GM23338 (cell line): Measurements from ENCODE around the gene INPP4B. TPM values are rescaled to one million over a fixed set of nuclear protein-coding genes. Genes with fewer than 3 reads are reported as not detected.

Source experiments
- ATAC-seq: fragments of 200-7000 bp; cut with Tn5 transposase; 3 replicates; pipeline ENCODE4 v1.9.1; 2020
- DNase-seq: peaks from one replicate; pipeline ENCODE4 v3.0.0-alpha.2; 2015; ENCODE audit warnings: low spot score
- H2AFZ ChIP-seq: fragments of 200-600 bp; sonication (generic); 2 replicates; pipeline ENCODE4 v1.8.0; 2016; ENCODE audit warnings: antibody characterized with exemption, mild to moderate bottlenecking, moderate library complexity
- H3F3A ChIP-seq: fragments of 200-600 bp; sonication (generic); replicated peaks from 2 replicates; pipeline ENCODE4 v1.8.0; 2017; ENCODE audit warnings: antibody characterized with exemption, mixed run types, low read depth
- H3K27ac ChIP-seq: fragments of 200-600 bp; sonication (generic); 2 replicates; pipeline ENCODE4 v1.6.1; 2016; ENCODE audit warnings: low read depth
- H3K27me3 ChIP-seq: fragments of 200-600 bp; sonication (generic); 2 replicates; pipeline ENCODE4 v1.8.0; 2016; ENCODE audit warnings: mild to moderate bottlenecking, mixed run types, moderate library complexity; ENCODE audit not compliant: insufficient read depth
- H3K36me3 ChIP-seq: fragments of 200-600 bp; sonication (generic); 2 replicates; pipeline ENCODE4 v1.8.0; 2016; ENCODE audit warnings: mild to moderate bottlenecking; ENCODE audit not compliant: insufficient read depth
- H3K4me1 ChIP-seq: fragments of 200-600 bp; sonication (generic); 2 replicates; pipeline ENCODE4 v1.8.0; 2016; ENCODE audit warnings: mild to moderate bottlenecking, moderate library complexity; ENCODE audit not compliant: insufficient read depth
- H3K4me2 ChIP-seq: fragments of 200-600 bp; sonication (generic); 2 replicates; pipeline ENCODE4 v1.7.1; 2017; ENCODE audit warnings: mixed run types
- H3K4me3 ChIP-seq: fragments of 200-600 bp; sonication (generic); 2 replicates; pipeline ENCODE4 v1.6.1; 2016; ENCODE audit warnings: mixed run types
- H3K79me2 ChIP-seq: fragments of 200-600 bp; sonication (generic); replicated peaks from 2 replicates; pipeline ENCODE4 v1.8.0; 2017; ENCODE audit warnings: mild to moderate bottlenecking; ENCODE audit not compliant: insufficient read depth
- H3K9me2 ChIP-seq: fragments of 200-600 bp; sonication (generic); 2 replicates; pipeline ENCODE4 v1.8.0; 2017; ENCODE audit not compliant: insufficient read depth
- H4K20me1 ChIP-seq: fragments of 200-600 bp; sonication (generic); replicated peaks from 2 replicates; pipeline ENCODE4 v1.8.0; 2017; ENCODE audit warnings: mild to moderate bottlenecking; ENCODE audit not compliant: insufficient read depth
- H3K27ac Mint-ChIP-seq: 2 replicates; pipeline ENCODE4 v1.8.0; 2020; ENCODE audit warnings: inconsistent platforms, mild to moderate bottlenecking, moderate library complexity, mixed read lengths
- H3K27me3 Mint-ChIP-seq: 3 replicates; pipeline ENCODE4 v1.8.0; 2022; ENCODE audit warnings: low read depth, mild to moderate bottlenecking, moderate library complexity, mixed read lengths, inconsistent platforms; ENCODE audit not compliant: insufficient read depth, poor library complexity
- H3K36me3 Mint-ChIP-seq: 3 replicates; pipeline ENCODE4 v1.8.0; 2021; ENCODE audit warnings: low read depth, mild to moderate bottlenecking, inconsistent platforms, moderate library complexity, mixed read lengths
- H3K4me1 Mint-ChIP-seq: 3 replicates; pipeline ENCODE4 v1.8.0; 2020; ENCODE audit warnings: mild to moderate bottlenecking, inconsistent platforms, mixed read lengths
- H3K4me3 Mint-ChIP-seq: 3 replicates; pipeline ENCODE4 v1.8.0; 2021; ENCODE audit warnings: moderate library complexity, mild to moderate bottlenecking, inconsistent platforms, mixed read lengths
- H3K9me3 Mint-ChIP-seq: 3 replicates; pipeline ENCODE4 v1.8.0; 2020; ENCODE audit warnings: moderate library complexity, mild to moderate bottlenecking, inconsistent platforms, mixed read lengths
- CREB1 ChIP-seq: fragments of 250-450 bp; sonication (Bioruptor Pico); IDR thresholded peaks from 2 replicates; pipeline ENCODE4 v1.5.0; 2020; ENCODE audit warnings: low read depth, mild to moderate bottlenecking, moderate library complexity
- EZH2 ChIP-seq: fragments of 200-600 bp; sonication (generic); IDR thresholded peaks from one replicate; pipeline ENCODE4 v1.8.0; 2017; ENCODE audit warnings: antibody characterized with exemption, mild to moderate bottlenecking, low read depth; ENCODE audit not compliant: unreplicated experiment
- JUNB ChIP-seq: IDR thresholded peaks from one replicate; pipeline ENCODE4 v1.6.1; 2016; ENCODE audit warnings: antibody characterized with exemption; ENCODE audit not compliant: unreplicated experiment
- NANOG ChIP-seq: IDR thresholded peaks from 2 replicates; pipeline ENCODE4 v1.6.1; 2016; ENCODE audit warnings: antibody characterized with exemption, borderline replicate concordance
- POLR2AphosphoS5 ChIP-seq: IDR thresholded peaks from 2 replicates; pipeline ENCODE4 v1.6.1; 2016; ENCODE audit warnings: antibody characterized with exemption, low read depth
- ZNF331 ChIP-seq: fragments of 250-450 bp; sonication (Bioruptor Pico); IDR thresholded peaks from 2 replicates; pipeline ENCODE4 v1.5.0; 2020; ENCODE audit warnings: low read depth, mild to moderate bottlenecking, moderate library complexity
- polyA plus RNA-seq: library from polyadenylated mRNA; unstranded; fragments of >200 nt; fragmentation: Nextera tagmentation; extraction: Ambion mirVana; gene quantifications from 2 replicates; pipeline ENCODE4 v1.2.1, GENCODE V29; 2016
- total RNA-seq: library from RNA; depleted of rRNA; stranded (reverse); fragments of >200 nt; shearing (Covaris generic); gene quantifications from 2 replicates; pipeline ENCODE4 v1.2.3, GENCODE V29; 2014
- TF ChIP-seq, protein P1 (sequence below): fragments of 250-450 bp; sonication (Bioruptor Pico); IDR thresholded peaks from 2 replicates; pipeline ENCODE4 v1.5.0; 2020; ENCODE audit warnings: mild to moderate bottlenecking, moderate library complexity
- TF ChIP-seq, protein P2 (sequence below), 2 experiments: fragments of 200-600 bp in 1 of 2; sonication (generic) in 1 of 2; conservative IDR thresholded peaks; 2 replicates each; pipeline versions ENCODE4 v1.5.1 to v1.6.1; 2016 to 2017; ENCODE audit warnings: antibody characterized with exemption in 2 of 2, low read depth in 2 of 2, mild to moderate bottlenecking in 2 of 2, moderate library complexity in 1 of 2

INPP4B gene
- total and polyA plus RNA-seq, 2 experiments from 2014 or later = 0.11 to 0.14 TPM

DNA sequence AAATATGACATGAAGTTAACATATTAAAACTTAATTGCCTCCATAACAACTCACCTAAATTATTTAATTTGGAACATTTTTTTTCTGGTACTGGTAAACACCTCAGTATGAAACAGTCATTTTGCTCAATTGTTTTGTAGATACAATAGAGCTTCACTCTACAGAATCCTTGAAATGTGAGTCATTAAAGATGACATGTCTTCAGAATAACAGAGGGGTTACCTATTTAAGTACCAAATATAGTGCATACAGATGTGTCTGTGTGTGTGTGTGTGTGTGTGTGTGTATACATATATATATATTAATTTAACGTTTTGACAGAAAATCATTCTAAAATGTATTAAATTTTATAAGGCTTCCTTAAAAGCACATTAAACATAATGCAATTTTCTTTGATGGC is 297.6 kb downstream of the INPP4B start (continued):
- TF ChIP-seq, protein P1, sequence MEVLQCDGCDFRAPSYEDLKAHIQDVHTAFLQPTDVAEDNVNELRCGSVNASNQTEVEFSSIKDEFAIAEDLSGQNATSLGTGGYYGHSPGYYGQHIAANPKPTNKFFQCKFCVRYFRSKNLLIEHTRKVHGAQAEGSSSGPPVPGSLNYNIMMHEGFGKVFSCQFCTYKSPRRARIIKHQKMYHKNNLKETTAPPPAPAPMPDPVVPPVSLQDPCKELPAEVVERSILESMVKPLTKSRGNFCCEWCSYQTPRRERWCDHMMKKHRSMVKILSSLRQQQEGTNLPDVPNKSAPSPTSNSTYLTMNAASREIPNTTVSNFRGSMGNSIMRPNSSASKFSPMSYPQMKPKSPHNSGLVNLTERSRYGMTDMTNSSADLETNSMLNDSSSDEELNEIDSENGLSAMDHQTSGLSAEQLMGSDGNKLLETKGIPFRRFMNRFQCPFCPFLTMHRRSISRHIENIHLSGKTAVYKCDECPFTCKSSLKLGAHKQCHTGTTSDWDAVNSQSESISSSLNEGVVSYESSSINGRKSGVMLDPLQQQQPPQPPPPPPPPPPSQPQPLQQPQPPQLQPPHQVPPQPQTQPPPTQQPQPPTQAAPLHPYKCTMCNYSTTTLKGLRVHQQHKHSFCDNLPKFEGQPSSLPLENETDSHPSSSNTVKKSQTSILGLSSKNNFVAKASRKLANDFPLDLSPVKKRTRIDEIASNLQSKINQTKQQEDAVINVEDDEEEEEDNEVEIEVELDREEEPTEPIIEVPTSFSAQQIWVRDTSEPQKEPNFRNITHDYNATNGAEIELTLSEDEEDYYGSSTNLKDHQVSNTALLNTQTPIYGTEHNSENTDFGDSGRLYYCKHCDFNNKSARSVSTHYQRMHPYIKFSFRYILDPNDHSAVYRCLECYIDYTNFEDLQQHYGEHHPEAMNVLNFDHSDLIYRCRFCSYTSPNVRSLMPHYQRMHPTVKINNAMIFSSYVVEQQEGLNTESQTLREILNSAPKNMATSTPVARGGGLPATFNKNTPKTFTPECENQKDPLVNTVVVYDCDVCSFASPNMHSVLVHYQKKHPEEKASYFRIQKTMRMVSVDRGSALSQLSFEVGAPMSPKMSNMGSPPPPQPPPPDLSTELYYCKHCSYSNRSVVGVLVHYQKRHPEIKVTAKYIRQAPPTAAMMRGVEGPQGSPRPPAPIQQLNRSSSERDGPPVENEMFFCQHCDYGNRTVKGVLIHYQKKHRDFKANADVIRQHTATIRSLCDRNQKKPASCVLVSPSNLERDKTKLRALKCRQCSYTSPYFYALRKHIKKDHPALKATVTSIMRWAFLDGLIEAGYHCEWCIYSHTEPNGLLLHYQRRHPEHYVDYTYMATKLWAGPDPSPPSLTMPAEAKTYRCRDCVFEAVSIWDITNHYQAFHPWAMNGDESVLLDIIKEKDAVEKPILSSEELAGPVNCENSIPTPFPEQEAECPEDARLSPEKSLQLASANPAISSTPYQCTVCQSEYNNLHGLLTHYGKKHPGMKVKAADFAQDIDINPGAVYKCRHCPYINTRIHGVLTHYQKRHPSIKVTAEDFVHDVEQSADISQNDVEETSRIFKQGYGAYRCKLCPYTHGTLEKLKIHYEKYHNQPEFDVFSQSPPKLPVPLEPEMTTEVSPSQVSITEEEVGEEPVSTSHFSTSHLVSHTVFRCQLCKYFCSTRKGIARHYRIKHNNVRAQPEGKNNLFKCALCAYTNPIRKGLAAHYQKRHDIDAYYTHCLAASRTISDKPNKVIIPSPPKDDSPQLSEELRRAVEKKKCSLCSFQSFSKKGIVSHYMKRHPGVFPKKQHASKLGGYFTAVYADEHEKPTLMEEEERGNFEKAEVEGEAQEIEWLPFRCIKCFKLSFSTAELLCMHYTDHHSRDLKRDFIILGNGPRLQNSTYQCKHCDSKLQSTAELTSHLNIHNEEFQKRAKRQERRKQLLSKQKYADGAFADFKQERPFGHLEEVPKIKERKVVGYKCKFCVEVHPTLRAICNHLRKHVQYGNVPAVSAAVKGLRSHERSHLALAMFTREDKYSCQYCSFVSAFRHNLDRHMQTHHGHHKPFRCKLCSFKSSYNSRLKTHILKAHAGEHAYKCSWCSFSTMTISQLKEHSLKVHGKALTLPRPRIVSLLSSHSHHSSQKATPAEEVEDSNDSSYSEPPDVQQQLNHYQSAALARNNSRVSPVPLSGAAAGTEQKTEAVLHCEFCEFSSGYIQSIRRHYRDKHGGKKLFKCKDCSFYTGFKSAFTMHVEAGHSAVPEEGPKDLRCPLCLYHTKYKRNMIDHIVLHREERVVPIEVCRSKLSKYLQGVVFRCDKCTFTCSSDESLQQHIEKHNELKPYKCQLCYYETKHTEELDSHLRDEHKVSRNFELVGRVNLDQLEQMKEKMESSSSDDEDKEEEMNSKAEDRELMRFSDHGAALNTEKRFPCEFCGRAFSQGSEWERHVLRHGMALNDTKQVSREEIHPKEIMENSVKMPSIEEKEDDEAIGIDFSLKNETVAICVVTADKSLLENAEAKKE (CRISPR knock-in tag) = no peak
- no peak for TF ChIP-seq EZH2
- TF ChIP-seq ZNF331 = no peak

DNA sequence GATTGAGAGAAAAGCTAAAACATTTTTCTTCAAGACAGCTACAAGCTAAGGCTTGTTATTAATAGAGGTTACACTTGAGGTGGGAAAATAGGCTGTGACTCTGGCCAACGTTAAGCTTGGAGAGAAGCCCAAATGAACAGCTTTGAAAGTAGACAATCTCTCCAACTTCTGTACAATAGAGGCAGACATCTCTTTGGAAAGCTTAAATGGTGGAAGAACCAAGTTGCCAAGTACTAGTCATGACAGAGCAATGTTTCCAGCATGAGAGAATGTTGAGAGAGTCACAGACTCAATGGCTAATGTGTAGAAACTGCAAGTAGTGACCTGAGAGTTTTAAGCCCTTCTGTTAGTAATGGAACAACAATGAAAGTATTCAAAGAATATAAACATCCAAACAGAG is 298.1 kb downstream of the INPP4B start:
- H3K36me3 ChIP-seq = no peaks in the 10 kb centered on the region
- no peaks in the 10 kb centered on the region for H4K20me1 ChIP-seq
- Mint-ChIP-seq H3K4me1 (peaks cover 15% of the 10 kb centered on the region), H3K27me3 (no peaks in the 10 kb centered on the region), H3K4me3 (no peak overlapping the region), H3K9me3 (no peaks in the 10 kb centered on the region), H3K36me3 (no peaks in the 10 kb centered on the region), H3K27ac (no peak overlapping the region)
- no peaks in the 10 kb centered on the region for H3K27me3 ChIP-seq
- H3K4me3 ChIP-seq = no peak overlapping the region
- no peaks in the 10 kb centered on the region for H3K9me2 ChIP-seq
- H3K27ac ChIP-seq = no peak overlapping the region
- H2AFZ ChIP-seq = no peak overlapping the region; the same call in 1 of the 2 replicates
- no peak for ATAC-seq
- H3F3A ChIP-seq = no peaks in the 10 kb centered on the region
- DNase-seq = no peak
- no peak overlapping the region for H3K4me2 ChIP-seq
- peaks cover 9% of the 10 kb centered on the region; the same call in 1 of the 2 replicates for H3K4me1 ChIP-seq
- no peaks in the 10 kb centered on the region for H3K79me2 ChIP-seq
- TF ChIP-seq NANOG (no peak), ZNF331 (no peak), JUNB (no peak), EZH2 (no peak), POLR2AphosphoS5 (no peak), CREB1 (CRISPR knock-in tag) (no peak)
- TF ChIP-seq, protein P1 (CRISPR knock-in tag) = no peak
- TF ChIP-seq, protein P2, sequence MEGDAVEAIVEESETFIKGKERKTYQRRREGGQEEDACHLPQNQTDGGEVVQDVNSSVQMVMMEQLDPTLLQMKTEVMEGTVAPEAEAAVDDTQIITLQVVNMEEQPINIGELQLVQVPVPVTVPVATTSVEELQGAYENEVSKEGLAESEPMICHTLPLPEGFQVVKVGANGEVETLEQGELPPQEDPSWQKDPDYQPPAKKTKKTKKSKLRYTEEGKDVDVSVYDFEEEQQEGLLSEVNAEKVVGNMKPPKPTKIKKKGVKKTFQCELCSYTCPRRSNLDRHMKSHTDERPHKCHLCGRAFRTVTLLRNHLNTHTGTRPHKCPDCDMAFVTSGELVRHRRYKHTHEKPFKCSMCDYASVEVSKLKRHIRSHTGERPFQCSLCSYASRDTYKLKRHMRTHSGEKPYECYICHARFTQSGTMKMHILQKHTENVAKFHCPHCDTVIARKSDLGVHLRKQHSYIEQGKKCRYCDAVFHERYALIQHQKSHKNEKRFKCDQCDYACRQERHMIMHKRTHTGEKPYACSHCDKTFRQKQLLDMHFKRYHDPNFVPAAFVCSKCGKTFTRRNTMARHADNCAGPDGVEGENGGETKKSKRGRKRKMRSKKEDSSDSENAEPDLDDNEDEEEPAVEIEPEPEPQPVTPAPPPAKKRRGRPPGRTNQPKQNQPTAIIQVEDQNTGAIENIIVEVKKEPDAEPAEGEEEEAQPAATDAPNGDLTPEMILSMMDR (conservative IDR thresholded peaks at IDR 0.05; ENCODE audit: low read depth in 2 of 2) = no peak
